Ovary (tissue), 9 donors: ENCODE results near the gene PDZRN3. TPM values are rescaled to one million over a fixed set of nuclear protein-coding genes. Genes with fewer than 3 reads are reported as not detected.

Experiments used
- DNase-seq, 5 donors: peaks; one replicate each; pipeline ENCODE4 v3.0.0-alpha.2; 2019 to 2020
- H3K27ac ChIP-seq, 2 donors: fragments of 200-600 bp; one replicate each; pipeline versions ENCODE4 v1.5.1 to v1.8.0; 2019 to 2022
- H3K27me3 ChIP-seq: fragments of 200-600 bp; one replicate; pipeline ENCODE4 v1.8.0; 2022
- H3K36me3 ChIP-seq: fragments of 200-600 bp; sonication (generic); one replicate; pipeline ENCODE4 v1.5.1; 2019
- H3K4me1 ChIP-seq: one replicate; pipeline ENCODE4 v1.8.1; 2013; ENCODE audit warnings: mild to moderate bottlenecking, moderate library complexity; ENCODE audit not compliant: insufficient read depth
- H3K4me3 ChIP-seq: fragments of 200-600 bp; sonication (generic); one replicate; pipeline ENCODE4 v1.5.1; 2017
- H3K9me3 ChIP-seq, 2 donors: fragments of 200-600 bp in 1 of 2; sonication (generic) in 1 of 2; one replicate each; pipeline versions ENCODE4 v1.5.1 to v1.8.1; 2013 to 2019; ENCODE audit warnings: mild to moderate bottlenecking in 1 of 2, moderate library complexity in 1 of 2
- EP300 ChIP-seq: sonication (generic); formaldehyde crosslinking; IDR thresholded peaks from one replicate; pipeline ENCODE4 v1.6.1; 2017; ENCODE audit warnings: antibody characterized with exemption
- POLR2A ChIP-seq: fragments of 450-650 bp; IDR thresholded peaks from one replicate; pipeline ENCODE4 v1.6.1; 2017; ENCODE audit warnings: antibody characterized with exemption, mild to moderate bottlenecking, moderate library complexity
- WGBS, 3 donors: extraction: QIAGEN DNeasy Blood & Tissue Kit in 1 of 3; methylation state at CpG; one replicate each; pipeline versions ENCODE4 v1.1.5 to v1.1.7; 2013 to 2017; 5-methylcytosine and 5-hydroxymethylcytosine counted together
- intact Hi-C, 4 donors: fragments of 100-400 bp; cut with DNase I; formaldehyde crosslinking; loops; one replicate each; pipeline versions ENCODE4 v1.11.0 to v1.15.1; 2022 to 2023
- polyA plus RNA-seq, 2 donors: library from polyadenylated mRNA; stranded (reverse); fragments of 200-250 nt in 1 of 2; fragments of 350-450 nt in 1 of 2; fragmentation: Illumina TruSeq in 1 of 2; extraction: RNeasy Lipid Tissue Mini Kit (QIAGEN cat#74804) in 1 of 2; gene quantifications; one replicate each; pipeline ENCODE4 v1.2.3, GENCODE V29; 2013 to 2014
- total RNA-seq, 7 donors: library from RNA; depleted of rRNA in 2 of 7; stranded (reverse); fragments of >200 nt in 2 of 7; fragmentation: NEBNext Ultra II Directional in 3 of 7; extraction: Animal tissue kit (Norgen Biotek cat#: 25700) in 3 of 7; gene quantifications; one replicate each; pipeline versions ENCODE4 v1.1.0 to v1.2.4, GENCODE V29; 2016 to 2023
- TF ChIP-seq, protein P1 (sequence below), 3 donors: fragments of 450-650 bp in 2 of 3; fragments of 200-600 bp in 1 of 3; IDR thresholded peaks; one replicate each; pipeline versions ENCODE4 v1.5.1 to v1.8.0; 2016 to 2022; ENCODE audit warnings: antibody characterized with exemption in 3 of 3, mild to moderate bottlenecking in 1 of 3
- donor health status: DM: no; HTN: no; CAD: no; lungs with moderate emphysema.
- donor health status: DM: no; HTN: no; CAD: no.
- donor health status: Bipolar disorder and iron deficiency.
- donor health status: DM: yes; HTN: yes; CAD: no.
- donor health status: DM: no; HTN: no; CAD: no.
- donor health status: DM: yes; HTN: yes; CAD: no.

PDZRN3 gene
- total and polyA plus RNA-seq, 9 donors: 68.1 to 161 (median 102) TPM

DNA sequence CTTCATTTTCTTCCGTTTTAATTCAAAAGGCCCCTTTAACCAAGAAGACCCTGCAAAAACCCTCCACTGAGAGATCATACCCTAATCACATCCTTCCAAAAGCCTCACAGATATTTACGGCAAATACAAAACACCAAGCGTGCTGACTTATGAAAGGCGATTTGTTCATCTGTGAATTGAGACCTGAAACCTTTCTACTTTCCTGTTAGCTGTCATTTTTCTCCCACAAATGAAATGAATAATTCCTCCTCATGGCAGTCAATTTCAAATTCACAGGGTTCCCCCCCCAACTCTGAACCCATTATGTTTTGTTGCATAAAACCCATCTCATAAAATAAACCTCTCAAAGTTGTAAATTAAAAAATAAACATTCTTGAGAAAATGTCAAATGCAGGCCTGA lies 149.6 kb downstream of the PDZRN3 start:
- H3K27ac ChIP-seq: no peak overlapping the region
- H3K36me3 ChIP-seq: no peaks in the 10 kb centered on the region
- intact Hi-C loops: no loop called here
- no peaks in the 10 kb centered on the region for H3K9me3 ChIP-seq
- H3K4me3 ChIP-seq: no peak overlapping the region
- no peak for TF ChIP-seq POLR2A
- TF ChIP-seq, protein P1, sequence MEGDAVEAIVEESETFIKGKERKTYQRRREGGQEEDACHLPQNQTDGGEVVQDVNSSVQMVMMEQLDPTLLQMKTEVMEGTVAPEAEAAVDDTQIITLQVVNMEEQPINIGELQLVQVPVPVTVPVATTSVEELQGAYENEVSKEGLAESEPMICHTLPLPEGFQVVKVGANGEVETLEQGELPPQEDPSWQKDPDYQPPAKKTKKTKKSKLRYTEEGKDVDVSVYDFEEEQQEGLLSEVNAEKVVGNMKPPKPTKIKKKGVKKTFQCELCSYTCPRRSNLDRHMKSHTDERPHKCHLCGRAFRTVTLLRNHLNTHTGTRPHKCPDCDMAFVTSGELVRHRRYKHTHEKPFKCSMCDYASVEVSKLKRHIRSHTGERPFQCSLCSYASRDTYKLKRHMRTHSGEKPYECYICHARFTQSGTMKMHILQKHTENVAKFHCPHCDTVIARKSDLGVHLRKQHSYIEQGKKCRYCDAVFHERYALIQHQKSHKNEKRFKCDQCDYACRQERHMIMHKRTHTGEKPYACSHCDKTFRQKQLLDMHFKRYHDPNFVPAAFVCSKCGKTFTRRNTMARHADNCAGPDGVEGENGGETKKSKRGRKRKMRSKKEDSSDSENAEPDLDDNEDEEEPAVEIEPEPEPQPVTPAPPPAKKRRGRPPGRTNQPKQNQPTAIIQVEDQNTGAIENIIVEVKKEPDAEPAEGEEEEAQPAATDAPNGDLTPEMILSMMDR (IDR thresholded peaks at IDR 0.05): no peak
- WGBS, 3 donors: 92 to 97% (median 94%) methylated on average over 4 of the region's 4 CpGs
- peaks cover 16% of the 10 kb centered on the region for H3K4me1 ChIP-seq
- H3K27me3 ChIP-seq: no peaks in the 10 kb centered on the region
- no peak for DNase-seq

DNA sequence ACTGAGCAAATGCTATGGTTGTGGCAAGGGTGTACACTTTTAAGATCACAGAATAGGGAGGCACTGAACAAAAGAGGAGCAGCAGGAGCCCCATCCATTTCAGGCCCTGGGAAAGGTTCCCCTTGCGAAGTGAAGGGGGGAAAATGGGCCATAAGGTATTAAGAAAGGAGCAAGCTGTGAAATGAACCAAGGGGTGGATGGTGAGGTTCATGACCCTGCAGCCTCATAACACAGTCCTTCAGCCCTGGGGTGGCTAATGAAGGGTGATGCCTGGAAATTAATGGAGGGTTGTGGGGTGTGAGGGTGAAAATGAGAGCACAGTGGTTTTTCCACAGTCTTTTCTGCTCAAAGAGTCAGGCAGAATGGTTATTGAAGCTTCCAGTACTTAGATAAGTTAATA lies 150.1 kb downstream of the PDZRN3 start:
- no peaks in the 10 kb centered on the region for H3K36me3 ChIP-seq
- peaks cover 16% of the 10 kb centered on the region for H3K4me1 ChIP-seq
- 97 to 100% (median 100%) methylated on average over 1 of the region's 1 CpG for WGBS, 3 donors
- no peak overlapping the region for H3K4me3 ChIP-seq
- no peaks in the 10 kb centered on the region for H3K9me3 ChIP-seq
- DNase-seq: no peak
- peak overlapping the region in 1 of 2 donors; percentile 70 for H3K27ac ChIP-seq
- intact Hi-C loops: no loop called here
- TF ChIP-seq EP300 (no peak), POLR2A (no peak)
- TF ChIP-seq, protein P1 (IDR thresholded peaks at IDR 0.05): no peak
- no peaks in the 10 kb centered on the region for H3K27me3 ChIP-seq

DNA sequence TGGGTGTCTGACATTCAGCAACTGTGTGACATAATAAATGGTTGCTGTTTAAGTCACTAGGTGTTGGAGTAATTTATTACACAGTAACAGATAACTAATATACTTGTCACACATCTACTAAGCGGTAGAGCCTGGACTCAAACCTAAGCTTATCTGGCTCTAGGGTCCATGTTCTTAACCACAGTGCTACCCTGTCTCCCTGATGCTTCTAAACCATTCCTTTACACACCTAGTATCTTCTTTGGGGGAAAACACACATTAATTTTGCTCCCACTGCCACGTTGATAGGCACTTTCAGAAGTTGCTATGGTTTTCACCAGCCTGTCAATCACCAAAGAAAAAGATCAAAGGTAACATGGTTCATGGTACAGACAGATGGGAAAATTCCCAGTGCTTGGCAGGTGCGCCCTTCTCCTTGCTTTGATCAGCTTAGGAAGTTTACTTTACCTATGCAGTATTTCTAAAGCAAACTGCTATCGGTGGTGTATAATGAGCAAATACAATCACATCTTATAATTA lies 150.8 kb downstream of the PDZRN3 start:
- intact Hi-C loops: no loop called here
- no peaks in the 10 kb centered on the region for H3K36me3 ChIP-seq

DNA sequence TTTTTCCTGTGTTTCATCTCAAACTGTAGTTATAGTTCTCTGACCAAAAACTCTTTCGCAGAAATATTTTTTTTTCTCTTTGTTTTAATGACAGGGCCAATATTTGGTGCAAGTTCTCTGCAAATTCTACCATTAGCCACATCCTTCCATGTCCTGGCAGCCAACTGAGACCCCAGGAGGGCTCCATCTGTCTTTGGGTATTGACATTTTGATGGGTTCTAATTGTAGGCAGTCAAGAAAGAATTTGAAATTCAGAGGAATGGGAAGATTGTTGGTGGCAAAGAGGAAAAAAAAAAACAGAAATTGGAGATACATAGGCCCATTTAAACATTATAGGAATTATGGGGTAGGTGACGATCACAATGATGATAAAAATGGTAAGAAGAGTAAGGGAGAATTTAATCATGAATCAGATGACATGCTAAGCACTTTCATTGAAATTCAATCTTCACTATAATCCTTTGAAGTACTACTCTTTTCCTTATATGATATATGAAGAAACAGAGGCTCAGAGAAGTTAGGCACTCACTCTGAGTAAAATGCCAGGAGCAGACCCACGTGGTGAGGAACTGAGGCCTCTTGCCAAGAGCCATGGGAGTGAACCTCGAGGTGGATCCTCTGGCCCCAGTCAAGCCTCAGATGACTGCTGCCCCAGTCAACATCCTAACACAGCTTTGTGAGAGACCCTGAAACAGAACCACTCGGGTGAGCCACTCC lies 151.4 kb downstream of the PDZRN3 start:
- intact Hi-C loops: no loop called here
- WGBS, 3 donors: 70 to 74% (median 74%) methylated on average over 5 of the region's 5 CpGs
- TF ChIP-seq POLR2A (no peak), EP300 (no peak)
- TF ChIP-seq, protein P1 (IDR thresholded peaks at IDR 0.05): no peak
- DNase-seq: no peak
- Histone ChIP-seq H3K9me3 (no peaks in the 10 kb centered on the region), H3K4me3 (no peak overlapping the region), H3K4me1 (peaks cover 15% of the 10 kb centered on the region), H3K27ac (peak overlapping the region in 1 of 2 donors; percentile 70), H3K27me3 (no peaks in the 10 kb centered on the region), H3K36me3 (no peaks in the 10 kb centered on the region)

More for the DNA sequence above, 150.8 kb downstream of the PDZRN3 start:
- TF ChIP-seq POLR2A (no peak), EP300 (no peak)
- TF ChIP-seq, protein P1 (IDR thresholded peaks at IDR 0.05): no peak
- DNase-seq: no peak
- 70 to 79% (median 74%) methylated on average over 4 of the region's 4 CpGs for WGBS, 3 donors
- Histone ChIP-seq H3K27ac (peak overlapping the region in 1 of 2 donors; percentile 70), H3K4me3 (no peak overlapping the region), H3K27me3 (no peaks in the 10 kb centered on the region), H3K9me3 (no peaks in the 10 kb centered on the region), H3K4me1 (peaks cover 15% of the 10 kb centered on the region)
